ENCODE data around the gene MS4A14.

- no peak for TF ChIP-seq MAZ (IDR thresholded peaks at IDR 0.05; ENCODE audit: borderline replicate concordance, low read depth, low read length)
- TF ChIP-seq CTCF (conservative IDR thresholded peaks at IDR 0.05; ENCODE audit: low read depth, low read length): no peak
- TF ChIP-seq POLR2A (IDR thresholded peaks at IDR 0.05; ENCODE audit: low read depth, low read length): no peak
- peak; percentile 35; the same call in 1 of the 2 replicates for TF ChIP-seq MAFK (IDR thresholded peaks at IDR 0.05; ENCODE audit: low read depth, low read length)
- TF ChIP-seq CEBPB (IDR thresholded peaks at IDR 0.05; ENCODE audit: low read depth, low read length): no peak
- no peak for TF ChIP-seq RAD21 (IDR thresholded peaks at IDR 0.05; ENCODE audit: low read length)
- TF ChIP-seq USF2 (IDR thresholded peaks at IDR 0.05; ENCODE audit: low read depth, low read length): no peak
- no peak for TF ChIP-seq BHLHE40 (IDR thresholded peaks at IDR 0.05; ENCODE audit: low read depth, low read length)
- no peak for TF ChIP-seq MXI1 (IDR thresholded peaks at IDR 0.05; ENCODE audit: borderline replicate concordance, low read depth, low read length)
- no peak for TF ChIP-seq SMC3 (IDR thresholded peaks at IDR 0.05; ENCODE audit: low read depth, low read length)
- no peak for TF ChIP-seq RFX5 (IDR thresholded peaks at IDR 0.05; ENCODE audit: low read depth, low read length)
- TF ChIP-seq RCOR1 (IDR thresholded peaks at IDR 0.05; ENCODE audit: insufficient replicate concordance, low read length): no peak
- no peak for TF ChIP-seq FOS (IDR thresholded peaks at IDR 0.05; ENCODE audit: low read depth, low read length)
These were observed 26.4 kb downstream of the MS4A14 start for GRCh38 chr11:60422609-60423008.

All from IMR-90 (cell line).